Mucosa of descending colon (tissue), 3 donors: ENCODE data around the gene ERFL. TPM values are rescaled to one million over a fixed set of nuclear protein-coding genes. Genes with fewer than 3 reads are reported as not detected.

ENCODE experiments used
- ATAC-seq: fragments of 200-7000 bp; cut with Tn5 transposase; one replicate; pipeline ENCODE4 v1.9.1; 2020; ENCODE audit warnings: mild to moderate bottlenecking, moderate library complexity
- DNase-seq, 3 donors: peaks; one replicate each; pipeline ENCODE4 v3.0.0-alpha.2; 2020
- H3K36me3 ChIP-seq: fragments of 200-600 bp; one replicate; pipeline ENCODE4 v1.8.0; 2021; ENCODE audit warnings: low read depth, mild to moderate bottlenecking
- H3K4me1 ChIP-seq: fragments of 200-600 bp; one replicate; pipeline ENCODE4 v1.8.0; 2021; ENCODE audit warnings: low read depth, mild to moderate bottlenecking
- H3K4me3 ChIP-seq: fragments of 200-600 bp; one replicate; pipeline ENCODE4 v1.8.0; 2021; ENCODE audit warnings: mild to moderate bottlenecking
- H3K9me3 ChIP-seq: fragments of 200-600 bp; one replicate; pipeline ENCODE4 v1.8.0; 2021; ENCODE audit warnings: mild to moderate bottlenecking
- CTCF ChIP-seq: fragments of 200-600 bp; IDR thresholded peaks from one replicate; pipeline ENCODE4 v1.8.0; 2022; ENCODE audit warnings: antibody characterized with exemption, mild to moderate bottlenecking
- intact Hi-C, 2 donors: fragments of 100-400 bp; cut with DNase I in 1 of 2; cut with micrococcal nuclease in 1 of 2; formaldehyde crosslinking; loops; one replicate each; pipeline versions ENCODE4 v1.11.0 to v1.11.1; 2022; cut with DNase I, micrococcal nuclease
- total RNA-seq, 3 donors: library from RNA; stranded (reverse); fragmentation: NEBNext Ultra II Directional in 2 of 3; extraction: Animal tissue kit (Norgen Biotek cat#: 25700) in 2 of 3; gene quantifications; one replicate each; pipeline versions ENCODE4 v1.2.1 to v1.2.4, GENCODE V29; 2021 to 2023
- donor health status: DM: no; HTN: no; CAD: no; lungs with moderate emphysema.
- donor health status: DM: no; HTN: no; CAD: no.
- donor health status: DM: no; HTN: yes; CAD: no.

Gene ERFL
- total RNA-seq, 3 donors from 2014 or later, result 0.70 to 1.1 (median 0.98) TPM

GRCh38 chr19:41927497-41928192 lies 604 bp downstream of the ERFL start:
- DNase-seq, result peak in 1 of 3 donors; percentile 60
- intact Hi-C loops, result no loop called here
- no peak for TF ChIP-seq CTCF
- peak; percentile 16 for ATAC-seq
- H3K9me3 ChIP-seq, result no peaks in the 10 kb centered on the region
- no peaks in the 10 kb centered on the region for H3K36me3 ChIP-seq
- peaks cover 17% of the 10 kb centered on the region for H3K4me1 ChIP-seq
- no peak overlapping the region for H3K4me3 ChIP-seq

GRCh38 chr19:41926763-41927496 lies 1.3 kb downstream of the ERFL start:
- no peak overlapping the region for H3K4me3 ChIP-seq
- DNase-seq (peak in 1 of 3 donors; percentile 29), ATAC-seq (no peak)
- intact Hi-C loops, result no loop called here
- H3K4me1 ChIP-seq, result peaks cover 17% of the 10 kb centered on the region
- TF ChIP-seq CTCF, result no peak
- no peaks in the 10 kb centered on the region for H3K36me3 ChIP-seq
- no peaks in the 10 kb centered on the region for H3K9me3 ChIP-seq

- peak in 1 of 3 donors; percentile 35 for DNase-seq
- TF ChIP-seq CTCF, result no peak
- ATAC-seq, result no peak
- peaks cover 17% of the 10 kb centered on the region for H3K4me1 ChIP-seq
- no peak overlapping the region for H3K4me3 ChIP-seq
- H3K9me3 ChIP-seq, result no peaks in the 10 kb centered on the region
- intact Hi-C loops, result no loop called here
- no peaks in the 10 kb centered on the region for H3K36me3 ChIP-seq
Measured at GRCh38 chr19:41926028-41926762, 2.1 kb downstream of the ERFL start.

- intact Hi-C loops, result no loop called here
- Histone ChIP-seq H3K4me3 (no peak overlapping the region), H3K4me1 (peaks cover 17% of the 10 kb centered on the region), H3K9me3 (no peaks in the 10 kb centered on the region), H3K36me3 (no peaks in the 10 kb centered on the region)
- DNase-seq, result peak in 1 of 3 donors; percentile 24
- TF ChIP-seq CTCF, result no peak
- no peak for ATAC-seq
Measured at GRCh38 chr19:41925208-41926003, 2.8 kb downstream of the ERFL start.
